Activated CD4-positive, alpha-beta T cell treated with anti-CD3 and anti-CD28 coated beads for 24 hours (primary cell): Measurements from ENCODE around the gene LAMA2.
"Not testable (repeated sequence)": the region's sequence is repeated elsewhere in the genome, so short reads cannot be mapped to it uniquely, and the experiment has no call there.

Experiments used
- DNase-seq, 2 donors: peaks; one replicate each; pipeline ENCODE4 v3.0.0-alpha.2; 2020; ENCODE audit warnings: low read depth in 2 of 2

LAMA2 gene

GRCh38 chr6:129008591-129008990 lies 125.7 kb downstream of the LAMA2 start:
- no peak for DNase-seq

GRCh38 chr6:129009851-129010250 lies 126.9 kb downstream of the LAMA2 start:
- DNase-seq = no peak

GRCh38 chr6:129014302-129014701 lies 131.4 kb downstream of the LAMA2 start:
- DNase-seq = no peak

- no peak for DNase-seq
Measured at GRCh38 chr6:129015721-129016120, 132.8 kb downstream of the LAMA2 start.

- DNase-seq = no peak
Measured at GRCh38 chr6:129016844-129017243, 133.9 kb downstream of the LAMA2 start.

- DNase-seq = no peak
Measured at GRCh38 chr6:129022011-129022553, 139.1 kb downstream of the LAMA2 start.

- DNase-seq = no peak
Measured at GRCh38 chr6:129026601-129027000, 143.7 kb downstream of the LAMA2 start.

- DNase-seq = no peak
Measured at GRCh38 chr6:129029778-129030177, 146.8 kb downstream of the LAMA2 start.

- no peak for DNase-seq
Measured at GRCh38 chr6:129030215-129030614, 147.3 kb downstream of the LAMA2 start.

- no peak for DNase-seq
Measured at GRCh38 chr6:129031051-129031599, 148.2 kb downstream of the LAMA2 start.

GRCh38 chr6:129032602-129033001 lies 149.7 kb downstream of the LAMA2 start:
- DNase-seq = no peak

- no peak for DNase-seq
Measured at GRCh38 chr6:129033180-129033579, 150.2 kb downstream of the LAMA2 start.

GRCh38 chr6:129033581-129033980 lies 150.6 kb downstream of the LAMA2 start:
- no peak for DNase-seq

GRCh38 chr6:129041563-129041962 lies 158.6 kb downstream of the LAMA2 start:
- no peak for DNase-seq

- no peak for DNase-seq
Measured at GRCh38 chr6:129046526-129046925, 163.6 kb downstream of the LAMA2 start.

- no peak for DNase-seq
Measured at GRCh38 chr6:129047834-129048233, 164.9 kb downstream of the LAMA2 start.

- no peak for DNase-seq
Measured at GRCh38 chr6:129050086-129050485, 167.1 kb downstream of the LAMA2 start.

GRCh38 chr6:129053143-129053542 lies 170.2 kb downstream of the LAMA2 start:
- DNase-seq = not testable (repeated sequence)

- no peak for DNase-seq
Measured at GRCh38 chr6:129055796-129056195, 172.9 kb downstream of the LAMA2 start.

- DNase-seq = no peak
Measured at GRCh38 chr6:129059650-129060049, 176.7 kb downstream of the LAMA2 start.

GRCh38 chr6:129069006-129069405 lies 186.1 kb downstream of the LAMA2 start:
- no peak for DNase-seq

- DNase-seq = no peak
Measured at GRCh38 chr6:129073051-129073450, 190.1 kb downstream of the LAMA2 start.

GRCh38 chr6:129073691-129074395 lies 190.9 kb downstream of the LAMA2 start:
- no peak for DNase-seq
